ENCODE results near the gene GATC.

DNA sequence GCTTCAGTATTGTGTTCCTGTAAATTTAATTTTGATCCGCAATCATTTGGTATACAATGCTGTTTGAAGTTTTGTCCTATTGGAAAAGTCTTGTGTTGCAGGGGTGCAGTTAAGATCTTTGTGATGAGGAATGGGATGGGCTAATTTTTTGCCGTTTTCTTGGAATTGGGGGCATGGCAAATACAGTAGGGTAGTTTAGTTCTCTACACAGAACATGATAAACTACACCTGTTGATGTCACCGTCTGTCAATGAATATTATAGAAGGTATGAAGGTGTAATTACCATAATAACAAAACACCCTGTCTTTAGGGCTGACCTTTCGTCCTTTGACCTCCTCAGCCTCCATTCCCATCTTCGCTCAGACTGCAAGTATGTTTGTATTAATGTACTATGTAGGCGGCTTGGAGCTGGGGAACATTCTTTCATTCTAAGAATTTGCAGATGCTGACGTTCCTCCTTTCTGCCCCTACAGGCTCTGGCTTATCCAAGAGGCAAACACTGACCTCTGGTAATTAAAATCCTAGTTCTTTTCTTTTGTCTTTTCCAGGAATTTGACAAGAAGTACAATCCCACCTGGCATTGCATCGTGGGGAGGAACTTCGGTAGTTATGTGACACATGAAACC is 51.4 kb downstream of the GATC start:
- TF ChIP-seq, protein P1, sequence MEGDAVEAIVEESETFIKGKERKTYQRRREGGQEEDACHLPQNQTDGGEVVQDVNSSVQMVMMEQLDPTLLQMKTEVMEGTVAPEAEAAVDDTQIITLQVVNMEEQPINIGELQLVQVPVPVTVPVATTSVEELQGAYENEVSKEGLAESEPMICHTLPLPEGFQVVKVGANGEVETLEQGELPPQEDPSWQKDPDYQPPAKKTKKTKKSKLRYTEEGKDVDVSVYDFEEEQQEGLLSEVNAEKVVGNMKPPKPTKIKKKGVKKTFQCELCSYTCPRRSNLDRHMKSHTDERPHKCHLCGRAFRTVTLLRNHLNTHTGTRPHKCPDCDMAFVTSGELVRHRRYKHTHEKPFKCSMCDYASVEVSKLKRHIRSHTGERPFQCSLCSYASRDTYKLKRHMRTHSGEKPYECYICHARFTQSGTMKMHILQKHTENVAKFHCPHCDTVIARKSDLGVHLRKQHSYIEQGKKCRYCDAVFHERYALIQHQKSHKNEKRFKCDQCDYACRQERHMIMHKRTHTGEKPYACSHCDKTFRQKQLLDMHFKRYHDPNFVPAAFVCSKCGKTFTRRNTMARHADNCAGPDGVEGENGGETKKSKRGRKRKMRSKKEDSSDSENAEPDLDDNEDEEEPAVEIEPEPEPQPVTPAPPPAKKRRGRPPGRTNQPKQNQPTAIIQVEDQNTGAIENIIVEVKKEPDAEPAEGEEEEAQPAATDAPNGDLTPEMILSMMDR (IDR thresholded peaks at IDR 0.05), result no peak
- no peak for TF ChIP-seq POLR2A (IDR thresholded peaks at IDR 0.05)
